Ovary (tissue), 9 donors: Measurements from ENCODE around the gene CERT1. TPM values are rescaled to one million over a fixed set of nuclear protein-coding genes. Genes with fewer than 3 reads are reported as not detected.

Experiments used
- DNase-seq, 5 donors: peaks; one replicate each; pipeline ENCODE4 v3.0.0-alpha.2; 2019 to 2020
- H3K27ac ChIP-seq, 2 donors: fragments of 200-600 bp; one replicate each; pipeline versions ENCODE4 v1.5.1 to v1.8.0; 2019 to 2022
- H3K27me3 ChIP-seq: fragments of 200-600 bp; one replicate; pipeline ENCODE4 v1.8.0; 2022
- H3K36me3 ChIP-seq: fragments of 200-600 bp; sonication (generic); one replicate; pipeline ENCODE4 v1.5.1; 2019
- H3K4me1 ChIP-seq: one replicate; pipeline ENCODE4 v1.8.1; 2013; ENCODE audit warnings: mild to moderate bottlenecking, moderate library complexity; ENCODE audit not compliant: insufficient read depth
- H3K4me3 ChIP-seq: fragments of 200-600 bp; sonication (generic); one replicate; pipeline ENCODE4 v1.5.1; 2017
- H3K9me3 ChIP-seq, 2 donors: fragments of 200-600 bp in 1 of 2; sonication (generic) in 1 of 2; one replicate each; pipeline versions ENCODE4 v1.5.1 to v1.8.1; 2013 to 2019; ENCODE audit warnings: mild to moderate bottlenecking in 1 of 2, moderate library complexity in 1 of 2
- CTCF ChIP-seq, 3 donors: fragments of 450-650 bp in 2 of 3; fragments of 200-600 bp in 1 of 3; IDR thresholded peaks; one replicate each; pipeline versions ENCODE4 v1.5.1 to v1.8.0; 2016 to 2022; ENCODE audit warnings: antibody characterized with exemption in 3 of 3, mild to moderate bottlenecking in 1 of 3
- EP300 ChIP-seq: sonication (generic); formaldehyde crosslinking; IDR thresholded peaks from one replicate; pipeline ENCODE4 v1.6.1; 2017; ENCODE audit warnings: antibody characterized with exemption
- POLR2A ChIP-seq: fragments of 450-650 bp; IDR thresholded peaks from one replicate; pipeline ENCODE4 v1.6.1; 2017; ENCODE audit warnings: antibody characterized with exemption, mild to moderate bottlenecking, moderate library complexity
- WGBS, 3 donors: extraction: QIAGEN DNeasy Blood & Tissue Kit in 1 of 3; methylation state at CpG; one replicate each; pipeline versions ENCODE4 v1.1.5 to v1.1.7; 2013 to 2017; 5-methylcytosine and 5-hydroxymethylcytosine counted together
- intact Hi-C, 4 donors: fragments of 100-400 bp; cut with DNase I; formaldehyde crosslinking; loops; one replicate each; pipeline versions ENCODE4 v1.11.0 to v1.15.1; 2022 to 2023
- polyA plus RNA-seq, 2 donors: library from polyadenylated mRNA; stranded (reverse); fragments of 200-250 nt in 1 of 2; fragments of 350-450 nt in 1 of 2; fragmentation: Illumina TruSeq in 1 of 2; extraction: RNeasy Lipid Tissue Mini Kit (QIAGEN cat#74804) in 1 of 2; gene quantifications; one replicate each; pipeline ENCODE4 v1.2.3, GENCODE V29; 2013 to 2014
- total RNA-seq, 7 donors: library from RNA; depleted of rRNA in 2 of 7; stranded (reverse); fragments of >200 nt in 2 of 7; fragmentation: NEBNext Ultra II Directional in 3 of 7; extraction: Animal tissue kit (Norgen Biotek cat#: 25700) in 3 of 7; gene quantifications; one replicate each; pipeline versions ENCODE4 v1.1.0 to v1.2.4, GENCODE V29; 2016 to 2023
- donor health status: DM: no; HTN: no; CAD: no; lungs with moderate emphysema.
- donor health status: DM: no; HTN: no; CAD: no.
- donor health status: Bipolar disorder and iron deficiency.
- donor health status: DM: yes; HTN: yes; CAD: no.
- donor health status: DM: no; HTN: no; CAD: no.
- donor health status: DM: yes; HTN: yes; CAD: no.

CERT1 gene
- total and polyA plus RNA-seq, 9 donors = 19.1 to 41.8 (median 35.2) TPM

GRCh38 chr5:75522542-75522941 lies 11.1 kb upstream of the CERT1 start:
- WGBS, 3 donors = 96 to 99% (median 97%) methylated on average over 1 of the region's 1 CpG
- TF ChIP-seq EP300 (no peak), POLR2A (no peak), CTCF (IDR thresholded peaks at IDR 0.05) (no peak)
- Histone ChIP-seq H3K27ac (no peak overlapping the region), H3K36me3 (no peaks in the 10 kb centered on the region), H3K4me3 (no peak overlapping the region), H3K4me1 (no peaks in the 10 kb centered on the region), H3K9me3 (no peaks in the 10 kb centered on the region), H3K27me3 (no peaks in the 10 kb centered on the region)
- no peak for DNase-seq
- intact Hi-C loops = no loop called here

DNA sequence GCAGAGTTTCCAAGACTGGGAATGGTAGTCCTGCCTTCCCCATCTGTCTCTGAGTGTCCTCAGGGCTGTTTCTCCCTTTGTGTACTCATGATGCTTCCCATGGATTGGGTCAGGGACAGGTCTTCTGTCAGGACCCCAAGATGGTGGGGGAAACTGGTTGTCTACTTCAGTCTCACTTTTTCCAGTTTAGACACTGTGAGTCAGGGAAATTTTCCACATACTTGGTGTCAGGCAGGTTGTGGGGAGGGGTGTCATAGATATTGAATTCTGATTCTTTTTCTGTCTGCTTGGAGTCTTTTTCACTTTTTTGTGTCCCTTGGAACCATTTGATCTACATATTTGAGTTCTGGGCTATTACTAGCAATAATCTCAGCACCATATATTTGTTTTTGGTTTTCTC lies 10.6 kb upstream of the CERT1 start:
- Histone ChIP-seq H3K27me3 (no peaks in the 10 kb centered on the region), H3K4me3 (no peak overlapping the region), H3K9me3 (no peaks in the 10 kb centered on the region), H3K4me1 (no peaks in the 10 kb centered on the region), H3K36me3 (no peaks in the 10 kb centered on the region), H3K27ac (no peak overlapping the region)
- TF ChIP-seq CTCF (IDR thresholded peaks at IDR 0.05) (no peak), EP300 (no peak), POLR2A (no peak)
- DNase-seq = no peak
- intact Hi-C loops = no loop called here

- TF ChIP-seq CTCF (IDR thresholded peaks at IDR 0.05) = no peak
- no peak for TF ChIP-seq POLR2A
- no peak for TF ChIP-seq EP300
- 94 to 99% (median 95%) methylated on average over 2 of the region's 2 CpGs for WGBS, 3 donors
- H3K36me3 ChIP-seq = no peaks in the 10 kb centered on the region
- no peak for DNase-seq
- no peak overlapping the region for H3K4me3 ChIP-seq
- H3K9me3 ChIP-seq = no peaks in the 10 kb centered on the region
- no peak overlapping the region for H3K27ac ChIP-seq
- intact Hi-C loops = no loop called here
- H3K4me1 ChIP-seq = no peaks in the 10 kb centered on the region
- no peaks in the 10 kb centered on the region for H3K27me3 ChIP-seq
These were observed 9.8 kb upstream of the CERT1 start for GRCh38 chr5:75521195-75521594.

- no peak for TF ChIP-seq CTCF (IDR thresholded peaks at IDR 0.05)
- TF ChIP-seq EP300 = no peak
- no peak for TF ChIP-seq POLR2A
- no peaks in the 10 kb centered on the region for H3K9me3 ChIP-seq
- H3K27ac ChIP-seq = no peak overlapping the region
- H3K36me3 ChIP-seq = no peaks in the 10 kb centered on the region
- 18 to 36% (median 19%) methylated on average over 1 of the region's 1 CpG for WGBS, 3 donors
- no peaks in the 10 kb centered on the region for H3K4me1 ChIP-seq
- no peaks in the 10 kb centered on the region for H3K27me3 ChIP-seq
- intact Hi-C loops = loop anchor here in 2 of 4 donors (2.0 to 10.0 kb wide), 2 partner anchors 25 to 185 kb away; partner anchors contain the start of gene HMGCR (in 1 of the 2)
- no peak for DNase-seq
- no peak overlapping the region for H3K4me3 ChIP-seq
These were observed 8.3 kb upstream of the CERT1 start for GRCh38 chr5:75519761-75520160.

DNA sequence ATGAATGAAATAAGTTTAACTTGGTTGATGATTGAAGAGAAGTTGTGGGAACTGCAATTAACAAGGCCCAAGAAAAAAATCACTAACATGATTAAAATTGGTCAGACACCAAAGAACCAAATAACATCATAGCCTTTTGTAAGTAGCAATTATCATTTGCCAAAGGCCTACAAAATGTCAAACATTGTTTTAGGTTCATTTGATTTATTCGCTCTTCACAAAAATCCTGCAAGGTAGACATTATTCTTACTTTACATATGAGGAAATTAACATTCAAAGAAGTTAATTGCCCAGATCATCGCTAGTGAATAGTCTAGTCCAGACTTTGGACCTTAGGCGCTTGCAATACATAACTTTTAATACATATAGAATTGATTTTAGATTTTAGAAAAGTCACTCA lies 2.9 kb upstream of the CERT1 start:
- intact Hi-C loops = loop anchor here in 1 of 4 donors (10.0 kb wide), 1 partner anchor 180 kb away; the partner anchor contains the start of gene HMGCR

More for the DNA sequence above, 2.9 kb upstream of the CERT1 start:
- no peak for DNase-seq
- Histone ChIP-seq H3K4me3 (no peak overlapping the region), H3K27ac (no peak overlapping the region), H3K36me3 (no peaks in the 10 kb centered on the region), H3K27me3 (no peaks in the 10 kb centered on the region), H3K9me3 (no peaks in the 10 kb centered on the region), H3K4me1 (peaks cover 2% of the 10 kb centered on the region)
- no peak for TF ChIP-seq EP300
- TF ChIP-seq POLR2A = no peak
- no peak for TF ChIP-seq CTCF (IDR thresholded peaks at IDR 0.05)
- 98 to 99% (median 98%) methylated on average over 3 of the region's 3 CpGs for WGBS, 3 donors
